HL-60 (cell line): ENCODE measurements around the gene VAV2.

Experiments
- DNase-seq, 2 experiments: peaks; one replicate each; pipeline ENCODE4 v3.0.0-alpha.2; 2010 to 2020; ENCODE audit warnings: low read depth in 1 of 2, low spot score in 1 of 2
- H3K27ac ChIP-seq: fragments of 250-450 bp; sonication (Bioruptor Pico); replicated peaks from 2 replicates; pipeline ENCODE4 v1.5.1; 2020; ENCODE audit warnings: mild to moderate bottlenecking, moderate library complexity
- H3K27me3 ChIP-seq: fragments of 250-450 bp; sonication (Bioruptor Pico); 2 replicates; pipeline ENCODE4 v1.5.1; 2021; ENCODE audit warnings: mild to moderate bottlenecking, moderate library complexity; ENCODE audit not compliant: insufficient read depth, poor library complexity, severe bottlenecking
- H3K4me3 ChIP-seq: replicated peaks from 2 replicates; pipeline ENCODE4 v1.5.1; 2011; ENCODE audit warnings: mild to moderate bottlenecking, control low read depth, low read length; ENCODE audit not compliant: insufficient read depth
- CTCF ChIP-seq: IDR thresholded peaks from one replicate; pipeline ENCODE4 v1.5.1; 2011; ENCODE audit warnings: low read length, control low read depth, inconsistent platforms; ENCODE audit not compliant: insufficient read depth
- GABPA ChIP-seq: IDR thresholded peaks from 2 replicates; pipeline ENCODE4 v1.6.1; 2012; ENCODE audit warnings: low read depth
- POLR2AphosphoS5 ChIP-seq: IDR thresholded peaks from 2 replicates; pipeline ENCODE4 v1.6.1; 2012; ENCODE audit warnings: low read depth
- REST ChIP-seq: IDR thresholded peaks from 2 replicates; pipeline ENCODE4 v1.6.1; 2012; ENCODE audit warnings: low read depth; ENCODE audit not compliant: insufficient replicate concordance
- SPI1 ChIP-seq: IDR thresholded peaks from 2 replicates; pipeline ENCODE4 v1.6.1; 2012; ENCODE audit warnings: low read depth, mild to moderate bottlenecking, borderline replicate concordance

Gene VAV2

GRCh38 chr9:133919253-133920115 lies 72.6 kb downstream of the VAV2 start:
- no peak overlapping the region for H3K4me3 ChIP-seq

DNA sequence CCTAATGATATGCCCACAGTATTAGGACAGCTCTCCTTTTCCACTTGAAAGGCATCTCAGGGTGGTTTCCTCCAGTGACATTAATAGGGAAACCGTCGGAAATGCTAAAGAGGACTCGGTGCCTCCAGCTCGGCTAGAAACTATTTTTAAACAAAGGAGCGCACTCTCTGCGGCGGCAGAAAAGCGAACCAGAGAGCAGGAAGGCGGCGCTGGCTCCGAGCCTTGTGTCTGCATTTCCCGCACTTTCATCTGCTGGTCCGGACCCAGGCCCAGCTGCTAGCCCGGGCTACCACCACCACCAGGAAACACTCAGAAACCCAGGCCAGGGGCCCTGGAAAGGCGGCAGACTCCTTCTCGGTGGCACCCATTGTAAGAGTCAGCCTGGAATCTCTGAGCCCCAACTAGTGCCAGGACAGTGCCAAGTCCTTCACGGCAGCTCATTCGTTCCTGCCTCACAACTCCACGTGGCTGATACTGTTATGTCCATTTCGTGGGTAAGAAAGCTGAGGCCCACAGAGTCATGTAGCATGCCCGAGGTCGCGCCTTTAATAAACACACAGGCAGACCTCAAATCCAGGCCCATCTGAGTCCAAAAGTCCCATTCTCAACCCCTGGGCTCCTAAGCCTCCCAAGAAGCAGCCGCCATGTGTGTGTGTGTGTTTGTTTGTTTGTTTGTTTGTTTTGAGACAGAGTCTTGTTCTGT lies 73.9 kb downstream of the VAV2 start:
- TF ChIP-seq CTCF (no peak), REST (no peak), POLR2AphosphoS5 (no peak), GABPA (no peak), SPI1 (no peak)
- H3K27ac ChIP-seq = no peak overlapping the region
- DNase-seq = no peak

More at GRCh38 chr9:133919253-133920115, 72.6 kb downstream of the VAV2 start:
- no peak for DNase-seq
- no peak for TF ChIP-seq REST
- no peak for TF ChIP-seq SPI1
- TF ChIP-seq POLR2AphosphoS5 = no peak
- no peak for TF ChIP-seq GABPA
- TF ChIP-seq CTCF = no peak
- H3K27ac ChIP-seq = no peak overlapping the region
- peaks cover 6% of the 10 kb centered on the region for H3K27me3 ChIP-seq

GRCh38 chr9:133917375-133917774 lies 74.7 kb downstream of the VAV2 start:
- no peak for DNase-seq
- peaks cover 6% of the 10 kb centered on the region for H3K27me3 ChIP-seq
- H3K4me3 ChIP-seq = no peak overlapping the region
- TF ChIP-seq CTCF (no peak), POLR2AphosphoS5 (no peak), SPI1 (no peak), REST (no peak), GABPA (no peak)
- no peak overlapping the region for H3K27ac ChIP-seq

More for the DNA sequence above, 73.9 kb downstream of the VAV2 start:
- Histone ChIP-seq H3K27me3 (peaks cover 6% of the 10 kb centered on the region), H3K4me3 (no peak overlapping the region)
